ENCODE results near the gene P4HA2.
A peak's percentile ranks its signal among the peaks of the same experiment; 100 is the strongest.

P4HA2 gene

DNA sequence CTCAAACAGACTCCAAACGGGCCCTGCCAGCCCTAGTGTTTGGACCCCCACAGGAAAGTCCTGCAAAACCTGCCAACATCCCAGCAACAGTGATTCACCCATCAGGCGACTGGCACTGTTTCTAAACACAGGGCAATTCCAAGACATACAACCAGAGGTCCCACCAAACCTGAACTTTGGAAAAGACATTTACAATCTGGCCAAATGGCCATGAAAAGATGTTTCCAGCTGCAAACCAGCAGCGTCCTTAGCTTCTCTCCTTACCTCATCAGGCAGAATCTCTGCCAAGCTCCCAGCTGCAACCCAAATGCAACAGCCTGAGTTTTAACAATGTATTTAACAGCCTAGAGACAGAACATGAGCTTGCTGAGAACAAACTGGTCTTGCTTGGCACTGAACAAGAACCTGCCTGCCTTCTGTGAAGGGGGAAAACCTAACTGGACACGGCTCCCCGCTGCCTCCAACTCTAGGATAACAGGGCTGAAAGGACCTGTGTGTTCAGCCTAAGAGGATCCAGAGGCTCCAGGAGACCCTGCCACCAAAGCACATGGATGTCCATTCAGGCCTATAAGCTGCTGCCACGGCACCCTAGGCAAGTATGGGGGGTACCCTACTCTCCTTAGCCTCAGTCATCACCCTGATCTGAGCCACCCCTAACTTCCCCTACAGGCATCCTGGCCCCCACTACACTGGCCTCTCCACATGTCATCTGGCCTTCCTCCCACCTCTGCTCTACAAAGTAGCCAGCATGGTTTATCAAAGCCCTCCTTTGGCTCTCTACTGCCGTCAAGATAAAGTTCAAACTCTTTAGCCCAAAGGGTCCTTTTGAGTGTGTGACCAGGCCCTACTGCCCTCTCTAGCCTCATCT lies 5.6 kb downstream of the P4HA2 start:
- DNase-seq: no peak

DNA sequence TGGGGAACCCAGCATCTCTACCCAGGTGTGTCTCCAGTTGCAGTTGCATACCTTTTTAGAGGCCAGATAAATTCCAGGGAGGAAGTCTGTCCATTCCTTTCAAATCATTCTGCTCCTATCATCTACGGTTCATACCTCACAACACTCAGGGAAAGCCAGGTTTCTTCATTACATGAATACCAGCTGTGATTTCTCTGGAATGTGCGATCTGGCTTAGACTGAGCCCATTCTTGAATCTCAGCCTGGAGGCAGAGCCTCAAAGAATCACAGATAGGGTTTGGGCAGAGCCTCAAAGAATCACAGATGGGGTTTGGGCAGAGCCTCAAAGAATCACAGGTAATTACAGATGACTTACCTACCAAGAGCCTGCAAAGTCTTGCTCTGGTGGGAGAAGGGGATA lies 7.2 kb downstream of the P4HA2 start:
- no peak for DNase-seq

DNA sequence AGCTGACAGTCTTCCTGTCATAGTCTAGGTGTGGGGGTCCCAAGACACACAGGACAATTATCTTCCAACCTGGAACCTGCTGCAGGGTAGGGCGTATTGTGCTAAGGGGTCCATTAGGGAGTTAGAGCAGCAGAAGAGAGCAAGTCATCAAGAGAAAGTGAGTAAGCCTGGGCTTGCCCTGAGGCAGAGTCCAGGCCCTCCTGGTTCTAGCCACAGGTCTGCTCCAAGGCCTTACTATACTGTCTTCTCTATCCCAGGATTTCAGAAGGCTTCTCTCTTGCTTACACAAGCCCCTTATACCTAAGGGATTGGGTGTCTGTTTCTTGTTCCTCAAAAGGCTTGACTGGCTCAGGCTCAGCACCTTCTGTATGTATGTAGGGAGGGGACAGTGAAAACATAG lies 7.7 kb downstream of the P4HA2 start:
- DNase-seq: no peak

DNA sequence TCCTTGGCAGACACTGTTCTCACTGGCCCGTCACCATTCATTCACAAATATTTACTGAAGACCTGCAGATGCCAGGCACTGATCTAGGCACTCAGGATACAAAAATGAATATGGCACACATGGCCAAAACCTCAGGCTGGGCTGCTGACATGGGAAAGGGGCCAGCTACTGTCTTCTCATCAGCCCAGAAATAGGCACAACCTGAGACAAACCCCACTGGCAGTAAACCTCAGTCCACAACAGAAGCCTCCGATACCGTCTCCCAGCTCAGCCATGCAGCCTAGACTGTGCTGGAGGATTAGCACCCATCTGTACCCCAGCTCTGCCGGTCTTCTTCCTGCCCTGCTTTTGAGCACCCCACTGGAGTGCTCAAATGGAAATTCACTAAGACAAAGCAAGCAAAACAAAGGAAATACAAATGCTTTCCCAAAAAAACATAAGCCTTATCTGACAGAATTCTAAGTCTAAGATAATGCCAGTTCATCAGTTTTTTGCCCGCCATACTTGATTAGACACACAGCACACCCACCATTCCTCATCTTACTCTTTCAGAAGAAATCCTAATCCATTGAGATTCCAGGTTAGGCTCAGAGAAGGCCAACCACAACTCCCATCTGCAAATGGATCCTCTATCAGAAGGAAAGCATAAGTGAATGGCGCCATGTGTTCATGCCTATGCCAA lies 8.2 kb downstream of the P4HA2 start:
- no peak for DNase-seq

DNA sequence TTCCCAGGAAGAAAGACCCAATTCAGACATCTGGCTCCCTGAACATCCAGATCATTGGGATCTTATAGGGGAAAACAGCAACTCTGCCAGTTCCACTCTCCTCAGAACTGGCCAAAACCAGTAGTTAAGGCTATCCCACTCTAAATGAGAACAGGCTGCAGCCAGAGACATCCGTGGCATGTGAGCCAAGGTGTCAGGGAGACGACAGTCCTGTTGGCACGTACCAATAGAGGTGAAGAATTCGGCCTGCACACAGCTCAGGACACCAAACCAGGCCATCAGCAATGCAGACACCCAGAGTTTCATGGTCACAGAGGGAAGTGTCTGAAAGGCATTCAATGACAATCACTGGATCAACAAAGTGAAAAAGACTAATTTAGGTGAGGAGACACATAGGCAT lies 9.3 kb downstream of the P4HA2 start:
- no peak for DNase-seq

DNA sequence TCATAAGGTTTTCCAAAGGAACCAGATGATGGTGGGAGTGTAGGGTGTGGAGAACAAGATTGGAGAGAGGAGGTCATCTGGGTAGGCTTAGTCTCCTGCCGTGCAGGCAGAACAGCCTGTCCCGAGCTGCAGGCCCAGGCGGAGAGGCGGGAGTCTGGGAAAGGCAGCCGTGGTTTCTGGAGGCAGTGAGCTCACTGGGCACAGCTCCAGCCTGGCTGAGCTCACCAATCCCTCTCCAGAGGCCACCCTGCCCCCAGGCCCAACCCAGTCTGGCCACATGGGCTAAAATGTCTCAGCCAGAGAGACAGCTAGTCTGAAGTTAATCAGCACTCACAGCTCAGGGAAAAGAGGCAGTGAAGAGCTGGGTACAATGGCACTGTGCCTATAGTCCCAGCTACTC lies 12.3 kb downstream of the P4HA2 start:
- DNase-seq: no peak

DNA sequence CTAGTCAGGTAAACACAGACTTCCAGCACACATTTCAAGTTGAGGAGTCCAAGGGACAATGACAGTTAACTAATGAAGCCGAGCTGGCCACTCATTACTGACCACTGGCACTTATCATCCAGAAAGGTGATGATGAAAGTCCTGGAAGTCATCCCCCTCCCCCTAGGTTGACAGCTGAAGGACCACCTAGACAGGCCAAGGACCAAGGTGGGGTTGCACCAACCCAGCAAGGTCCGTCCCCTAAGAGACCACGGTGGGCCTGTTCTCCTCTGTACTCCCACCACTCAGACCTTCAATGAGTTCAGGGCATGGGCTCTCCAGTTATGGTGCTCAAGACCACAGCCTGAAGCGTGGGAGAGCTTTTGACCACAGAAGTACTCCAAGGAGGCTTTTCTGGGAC lies 13.2 kb downstream of the P4HA2 start:
- DNase-seq: no peak

DNA sequence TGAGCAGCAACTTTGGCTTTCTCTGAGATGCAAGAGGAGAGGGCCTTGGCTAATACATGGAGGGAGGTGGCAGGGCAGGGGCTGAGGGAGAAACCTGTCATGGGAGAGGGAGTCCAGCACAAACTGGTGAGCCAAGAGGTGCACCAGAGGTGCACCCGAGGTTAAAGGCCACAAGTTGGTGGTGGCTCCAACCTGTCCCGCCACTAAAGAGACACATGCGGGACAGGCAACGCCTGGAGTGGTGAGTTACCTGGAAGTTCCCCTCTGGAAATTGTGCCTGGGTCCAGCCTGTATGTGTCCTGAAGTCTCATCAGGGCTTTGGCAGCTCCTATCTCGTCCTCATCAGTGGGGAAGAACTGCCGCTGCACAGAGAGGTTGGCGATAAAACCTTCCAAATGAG lies 14.0 kb downstream of the P4HA2 start:
- DNase-seq: no peak

DNA sequence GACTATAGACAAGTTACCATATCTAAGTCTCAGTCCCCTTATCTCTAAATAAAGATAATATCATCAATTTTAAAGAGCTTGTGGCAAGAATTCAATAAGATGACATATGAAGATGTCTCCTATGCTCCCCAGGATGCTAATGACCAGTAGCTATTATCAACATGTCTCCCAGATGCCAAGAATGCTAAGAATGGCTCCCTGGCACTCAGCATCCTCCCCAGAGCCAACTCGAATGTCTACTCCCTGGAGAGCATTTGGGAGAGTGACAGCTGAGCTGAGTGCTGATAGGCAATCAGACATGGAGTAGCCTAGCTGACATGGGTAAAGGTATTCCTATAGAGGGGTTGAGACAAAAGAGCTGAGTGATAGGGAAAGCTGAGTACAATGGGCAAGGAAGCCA lies 15.9 kb downstream of the P4HA2 start:
- no peak for DNase-seq

DNA sequence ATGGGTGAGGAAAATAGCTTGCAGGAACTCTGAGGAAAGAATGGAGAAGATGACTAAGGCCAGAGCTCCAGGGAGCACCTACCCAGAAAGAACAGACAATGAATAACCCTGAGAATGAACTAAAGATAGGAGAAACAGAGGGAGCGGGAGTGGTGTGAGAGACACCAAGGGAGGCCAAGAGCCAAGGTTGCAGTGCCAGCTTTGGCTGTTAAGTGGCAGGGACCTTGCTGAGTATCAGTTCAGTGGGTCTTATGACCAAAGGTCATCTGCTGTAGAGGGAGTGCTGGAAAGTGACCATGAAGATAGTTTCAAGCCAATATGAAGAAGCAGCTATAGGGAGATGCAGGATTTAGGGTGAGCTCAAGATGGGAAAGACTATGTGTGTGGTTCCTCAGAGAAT lies 16.7 kb downstream of the P4HA2 start:
- no peak for DNase-seq

DNA sequence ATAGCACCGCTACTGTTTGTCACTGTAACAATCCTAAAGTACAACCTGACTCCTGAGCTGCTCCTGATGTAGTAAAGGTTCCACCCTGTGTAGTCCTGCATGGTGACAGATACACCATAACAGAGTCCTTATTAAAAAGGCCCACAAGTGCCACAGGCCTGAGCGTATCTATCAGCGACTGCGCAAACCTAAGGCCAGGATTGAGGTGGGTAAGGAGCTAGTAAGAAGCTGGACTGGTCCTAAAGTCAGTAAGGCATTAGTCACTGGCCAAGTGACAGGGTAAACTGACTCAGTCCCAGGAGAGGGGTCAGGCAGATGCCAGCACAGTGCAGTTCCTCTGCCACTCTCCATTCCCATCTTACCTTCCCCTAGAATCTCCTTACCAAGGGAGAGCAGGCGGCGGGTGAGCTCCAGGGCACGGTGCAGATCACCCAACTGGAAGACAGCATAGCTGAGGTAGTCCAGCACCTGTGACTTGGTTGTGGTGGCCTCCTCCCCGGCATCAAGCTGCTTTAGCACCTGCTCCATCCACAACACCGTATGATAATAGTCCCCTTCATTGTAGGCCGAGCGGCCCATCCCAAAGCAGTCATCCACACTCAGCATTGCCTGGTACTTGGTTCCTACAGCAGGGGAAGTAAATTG lies 17.6 kb downstream of the P4HA2 start:
- peak; percentile 17 for DNase-seq

DNA sequence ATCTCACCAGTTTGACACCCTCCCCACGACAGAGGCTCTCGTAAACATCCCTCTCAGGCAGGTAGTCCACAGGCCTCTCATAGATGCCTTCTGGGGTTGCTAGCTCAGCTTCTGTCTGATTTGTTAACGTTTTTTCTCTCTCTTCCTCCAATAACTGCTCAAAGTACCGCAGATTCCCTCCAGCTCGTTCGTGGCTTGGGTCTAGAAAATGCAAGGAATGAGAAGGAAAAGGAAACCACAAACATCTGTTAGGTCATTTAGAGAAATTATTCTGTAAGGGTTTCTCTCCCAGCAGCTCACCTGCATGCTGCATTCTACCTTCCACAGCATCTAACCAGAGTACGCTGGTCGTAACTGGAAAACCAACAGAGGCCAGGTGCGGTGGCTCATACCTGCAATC lies 18.5 kb downstream of the P4HA2 start:
- no peak for DNase-seq

DNA sequence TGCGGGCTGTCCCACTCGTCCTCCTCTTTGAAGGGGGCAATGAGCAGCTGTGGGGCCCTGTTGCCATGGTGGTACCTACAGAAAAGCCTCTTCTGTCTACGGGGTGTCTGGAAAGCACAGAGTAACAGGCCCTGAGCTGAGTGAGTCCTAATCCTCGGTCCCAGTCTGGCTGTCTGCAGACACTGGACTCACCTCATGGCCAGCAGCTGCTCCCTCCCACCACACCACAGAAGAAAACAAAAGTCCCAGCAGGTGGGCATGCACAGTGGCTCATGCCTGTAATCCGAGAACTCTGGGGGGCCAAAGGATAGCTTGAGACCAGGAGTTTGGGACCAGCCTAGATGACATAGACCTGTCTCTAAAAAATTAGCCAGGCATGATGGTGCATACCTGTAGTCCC lies 19.9 kb downstream of the P4HA2 start:
- DNase-seq: no peak

DNA sequence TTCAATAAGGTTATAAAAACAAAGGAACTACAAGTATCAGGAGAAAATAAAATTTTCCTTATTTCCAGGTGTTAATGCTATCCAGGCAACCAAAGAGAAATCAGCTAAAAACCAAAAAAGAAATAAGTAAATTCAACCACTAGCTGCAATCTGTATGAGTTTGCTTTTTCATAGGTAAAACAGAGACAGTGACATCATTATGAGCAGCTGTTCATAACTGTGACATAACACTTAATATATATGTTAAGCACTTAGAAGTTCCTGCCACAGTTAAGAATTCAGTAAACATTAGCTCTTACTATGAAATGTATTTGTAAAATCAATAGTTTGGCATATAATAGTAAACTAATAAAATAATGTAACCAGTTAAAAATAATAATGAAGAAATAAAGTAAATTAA lies 20.9 kb downstream of the P4HA2 start:
- no peak for DNase-seq

DNA sequence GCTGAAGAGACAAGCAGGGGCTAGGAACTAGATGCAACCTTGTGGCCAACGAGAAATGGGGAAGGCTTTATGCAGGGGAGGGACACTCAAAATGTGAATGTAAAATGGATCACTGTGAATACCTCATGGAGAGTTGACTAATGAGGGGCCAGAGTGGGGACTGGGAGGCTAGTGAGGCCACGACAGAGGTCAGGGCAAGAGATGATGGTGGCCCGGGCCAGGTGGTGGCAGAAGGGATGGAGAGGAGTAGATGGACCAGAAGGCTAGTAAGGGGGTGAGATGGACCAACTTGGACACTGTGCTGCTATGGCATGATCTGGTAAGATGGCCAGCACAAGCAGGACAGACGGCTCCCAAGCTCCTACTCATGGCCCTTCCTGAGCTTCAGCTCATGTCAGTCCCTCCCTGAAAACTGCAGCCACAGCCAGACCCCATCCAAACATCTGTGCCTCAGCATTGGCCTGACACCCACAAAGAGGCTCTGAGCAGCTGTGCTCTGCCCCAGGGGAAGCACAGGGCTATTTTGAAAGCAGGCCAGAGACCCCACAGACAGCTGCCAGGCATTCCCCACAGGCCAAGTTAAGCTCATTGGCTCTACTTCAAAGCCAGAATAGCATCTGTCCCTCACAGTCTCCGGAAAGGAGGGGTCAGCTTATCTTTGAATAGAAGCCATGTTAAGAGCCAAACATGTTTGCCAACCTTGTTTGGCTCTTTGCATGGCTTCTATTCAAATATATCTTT lies 22.1 kb downstream of the P4HA2 start:
- DNase-seq: no peak

DNA sequence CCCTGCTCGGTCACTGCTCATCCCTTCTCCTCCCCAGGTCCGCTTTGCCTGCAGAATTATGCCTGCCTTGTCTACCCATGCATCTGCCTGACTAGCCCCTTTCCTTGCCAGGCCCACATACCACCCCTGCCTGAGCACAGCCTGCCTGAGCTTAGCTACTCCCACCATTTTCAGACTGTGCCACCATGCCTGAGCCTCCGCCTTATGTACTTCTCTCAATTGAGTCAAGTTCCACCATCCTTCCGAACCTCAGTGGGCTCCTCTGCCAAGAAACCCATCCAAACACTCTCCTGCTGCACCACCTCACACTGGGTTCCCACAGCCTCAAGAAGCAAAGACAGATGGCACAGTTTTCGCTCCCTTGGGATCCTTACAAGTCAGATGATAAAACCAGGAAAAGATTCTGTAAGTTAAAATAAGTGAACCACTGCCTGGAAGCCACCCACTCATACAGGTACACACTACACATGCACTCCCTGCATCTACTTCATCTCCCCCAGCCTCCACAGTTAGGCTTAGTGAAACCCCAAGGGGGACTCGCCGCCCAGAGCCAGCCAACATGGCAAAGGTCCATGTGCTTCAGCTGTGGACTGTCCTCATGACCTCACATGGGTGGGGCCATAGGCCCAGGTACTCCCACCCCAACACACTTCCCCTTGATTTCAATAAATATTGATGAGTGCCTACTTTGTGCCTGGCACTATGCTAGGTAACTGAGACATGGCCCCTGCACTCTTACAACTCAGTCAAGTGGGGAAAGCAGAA lies 23.1 kb downstream of the P4HA2 start:
- no peak for DNase-seq

DNA sequence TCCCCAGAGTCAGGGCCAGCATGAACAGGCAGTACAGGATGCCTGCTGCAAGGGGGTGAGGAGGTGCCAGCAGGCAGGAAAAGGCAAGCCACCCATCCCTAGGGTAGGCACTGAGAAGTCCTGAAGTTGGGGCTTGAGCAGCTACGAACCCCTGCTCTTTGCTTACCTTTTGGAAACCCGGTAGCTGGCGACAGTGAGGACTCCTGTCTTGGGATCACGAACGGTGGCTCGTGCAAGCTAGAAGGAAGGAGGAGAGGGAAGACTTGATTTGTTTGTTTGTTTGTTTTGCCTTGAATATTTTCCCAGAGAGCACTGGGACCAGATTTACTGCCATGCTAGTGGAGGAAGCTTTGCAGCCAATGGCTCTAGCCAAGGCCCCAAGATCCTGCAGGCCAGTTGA lies 23.7 kb downstream of the P4HA2 start:
- DNase-seq: no peak

DNA sequence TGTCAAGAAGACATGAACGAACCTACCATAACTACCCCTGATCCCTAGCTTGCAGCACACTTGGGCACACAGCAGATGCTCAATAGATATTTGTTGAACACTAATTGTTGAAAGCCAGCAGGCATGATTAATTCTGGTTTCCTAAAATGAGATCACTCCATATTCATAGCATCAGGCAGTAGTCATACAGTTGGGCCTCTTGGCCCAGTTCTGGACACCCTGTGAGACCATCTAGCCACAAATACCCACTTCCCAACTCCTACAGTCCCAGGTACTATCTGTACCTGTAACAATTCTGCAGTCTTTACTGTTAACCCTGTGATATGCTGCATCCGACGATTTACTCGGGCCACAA lies 24.2 kb downstream of the P4HA2 start:
- no peak for DNase-seq

DNA sequence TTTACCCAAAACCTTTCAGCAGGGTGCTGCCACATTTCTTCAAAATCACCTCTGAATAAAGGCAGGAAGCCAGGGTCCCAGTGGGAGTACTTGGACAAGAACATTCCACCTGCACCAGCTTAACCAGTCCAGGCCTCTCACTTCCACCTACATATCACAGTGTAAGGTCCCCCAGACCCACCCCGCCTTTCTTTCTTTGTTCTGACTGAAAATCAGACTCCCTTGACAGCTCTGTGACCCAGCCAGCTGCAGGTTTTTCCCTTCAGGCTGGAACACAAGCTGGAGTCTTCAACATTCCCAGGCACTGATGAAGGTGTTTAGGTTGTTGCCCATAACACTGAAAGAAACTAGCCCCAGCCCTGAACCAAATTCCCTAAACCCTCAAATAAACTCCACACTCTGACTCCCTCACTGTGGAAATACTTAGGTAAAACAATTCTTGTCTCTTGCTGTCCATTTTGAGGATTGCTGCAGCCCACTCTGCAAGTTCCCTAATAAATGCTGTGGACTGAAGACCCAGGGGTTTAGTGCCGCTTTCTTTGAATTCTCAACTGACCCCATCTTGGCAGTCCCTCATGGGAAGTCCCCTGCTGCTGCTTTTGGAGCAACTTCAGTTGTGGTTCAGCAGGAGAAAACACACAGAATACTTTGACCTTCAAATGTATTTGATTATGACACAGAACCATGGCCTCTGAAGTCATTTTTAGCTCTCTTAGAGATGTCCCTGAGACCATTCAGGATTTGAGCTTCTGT lies 24.8 kb downstream of the P4HA2 start:
- no peak for DNase-seq

DNA sequence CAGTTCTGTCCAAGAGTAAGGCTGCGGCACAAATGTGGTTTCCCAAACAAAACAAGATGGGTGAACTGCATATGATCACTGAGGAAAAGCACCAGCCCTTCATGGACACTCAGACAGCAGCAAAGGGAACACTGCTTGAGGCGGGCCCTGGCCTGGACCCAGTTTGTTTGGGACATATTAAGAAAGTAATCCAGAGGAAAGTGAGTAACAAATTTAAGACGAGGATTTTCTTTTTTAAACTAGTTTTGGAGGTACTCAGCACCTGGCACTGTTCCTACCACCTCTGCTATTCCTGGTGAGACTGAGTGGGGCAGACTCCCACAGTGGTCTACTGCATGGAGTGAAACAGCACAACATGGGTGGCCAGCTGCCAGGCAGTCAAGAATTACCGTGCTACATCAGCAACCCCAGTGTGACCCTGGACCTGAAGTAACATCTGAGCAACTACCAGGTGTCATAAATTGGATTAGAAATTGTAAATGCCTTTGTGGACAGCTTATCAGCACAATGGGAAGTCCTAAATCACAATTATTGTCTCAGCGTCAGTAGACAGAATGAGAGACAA lies 28.5 kb downstream of the P4HA2 start:
- DNase-seq: no peak

DNA sequence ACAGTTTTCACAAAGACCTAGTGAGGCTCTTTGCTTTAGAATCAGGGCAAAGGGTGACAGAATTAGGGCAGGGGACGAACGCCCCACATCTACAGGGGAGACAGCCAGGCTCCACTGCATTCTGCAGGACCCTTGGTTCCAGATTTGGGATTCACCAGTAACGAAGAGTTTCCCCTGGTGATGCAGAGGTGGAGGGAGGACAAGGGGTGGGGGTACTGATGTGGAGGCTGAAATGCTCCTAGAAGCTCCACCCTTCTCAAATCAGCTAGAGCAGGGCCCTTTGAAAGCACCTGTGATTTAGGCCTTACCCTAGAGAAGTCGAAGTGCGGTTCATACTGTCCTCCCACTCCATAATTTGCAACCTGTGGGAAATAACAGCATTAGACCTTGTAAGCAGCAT lies 29.1 kb downstream of the P4HA2 start:
- no peak for DNase-seq

DNA sequence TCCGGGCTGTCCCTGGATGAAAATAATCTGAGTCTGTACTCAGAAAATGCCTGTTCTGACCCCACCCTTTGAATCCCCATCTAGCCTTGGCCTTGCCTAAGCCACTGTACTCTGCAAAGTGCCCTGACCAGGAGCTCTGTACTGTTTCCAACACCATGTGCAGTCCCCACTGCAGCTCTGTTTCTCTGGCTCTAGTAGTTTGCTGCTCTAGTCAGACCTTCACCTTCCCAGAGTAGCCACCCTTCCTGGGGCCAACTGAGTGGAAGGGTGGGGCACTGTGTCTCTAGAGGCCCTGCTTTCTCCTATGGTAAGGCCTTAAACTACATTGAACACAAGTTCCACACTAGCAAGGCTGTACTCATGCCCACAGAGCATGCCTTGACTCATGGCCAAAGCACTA lies 31.9 kb downstream of the P4HA2 start:
- no peak for DNase-seq
